OCI-LY7 (cell line): ENCODE measurements around the gene VPS50. TPM values are rescaled to one million over a fixed set of nuclear protein-coding genes. Genes with fewer than 3 reads are reported as not detected.

ENCODE experiments used
- BruUV-seq: library from RNA; stranded (reverse); fragments of 400-500 nt; replicated peaks from 2 replicates; lab custom pipeline; 2021; lab: Mats Ljungman, UMichigan
- CTCF ChIA-PET: fragments of 300-600 bp; sonication (Branson Sonifier 250); formaldehyde crosslinking; loops from one replicate; lab custom pipeline; 2022; ENCODE audit warnings: antibody characterized with exemption; ENCODE audit not compliant: unreplicated experiment; lab: Charles Lee
- POLR2A ChIA-PET: fragments of 300-600 bp; sonication (Branson Sonifier 250); formaldehyde crosslinking; loops from one replicate; lab custom pipeline; 2022; ENCODE audit warnings: antibody characterized with exemption; lab: Charles Lee
- DNase-seq: peaks from one replicate; pipeline ENCODE4 v3.0.0-alpha.2; 2015; ENCODE audit warnings: low spot score
- H2AFZ ChIP-seq: fragments of 200-600 bp; sonication (generic), shearing (Covaris generic); 2 replicates; pipeline ENCODE4 v1.6.1; 2014; ENCODE audit warnings: mild to moderate bottlenecking, antibody characterized with exemption, low read length, moderate library complexity
- H3K27ac ChIP-seq: fragments of 200-600 bp; sonication (generic); 2 replicates; pipeline ENCODE4 v1.5.1; 2014; ENCODE audit warnings: mixed run types, low read depth, mild to moderate bottlenecking, moderate library complexity, low read length, inconsistent platforms; ENCODE audit not compliant: poor library complexity, severe bottlenecking
- H3K36me3 ChIP-seq: fragments of 200-600 bp; sonication (generic); 2 replicates; pipeline ENCODE4 v1.6.1; 2014; ENCODE audit warnings: mild to moderate bottlenecking, antibody characterized with exemption, low read length, moderate library complexity, mixed read lengths; ENCODE audit not compliant: insufficient read depth
- H3K4me1 ChIP-seq: fragments of 200-600 bp; sonication (generic); 2 replicates; pipeline ENCODE4 v1.5.1; 2014; ENCODE audit warnings: mild to moderate bottlenecking, low read length; ENCODE audit not compliant: insufficient read depth, poor library complexity, severe bottlenecking
- H3K4me2 ChIP-seq: fragments of 200-600 bp; sonication (generic); 2 replicates; pipeline ENCODE4 v1.6.1; 2014; ENCODE audit warnings: mild to moderate bottlenecking, low read length
- H3K4me3 ChIP-seq: fragments of 200-600 bp; sonication (generic); 2 replicates; pipeline ENCODE4 v1.5.1; 2014; ENCODE audit warnings: mild to moderate bottlenecking, low read depth, low read length; ENCODE audit not compliant: poor library complexity, severe bottlenecking
- H3K79me2 ChIP-seq: fragments of 200-600 bp; sonication (generic); 2 replicates; pipeline ENCODE4 v1.6.1; 2016; ENCODE audit warnings: low read depth, mild to moderate bottlenecking, low read length, moderate library complexity, mixed read lengths; ENCODE audit not compliant: insufficient read depth
- H3K9me2 ChIP-seq: fragments of 200-600 bp; sonication (generic); 2 replicates; pipeline ENCODE4 v1.6.1; 2016; ENCODE audit warnings: mild to moderate bottlenecking, low read length, mixed read lengths; ENCODE audit not compliant: insufficient read depth
- H3K9me3 ChIP-seq: fragments of 200-600 bp; sonication (generic); 2 replicates; pipeline ENCODE4 v1.6.1; 2014; ENCODE audit warnings: mild to moderate bottlenecking, mixed run types, low read length, mixed read lengths
- H4K20me1 ChIP-seq: fragments of 200-600 bp; sonication (generic); 2 replicates; pipeline ENCODE4 v1.6.1; 2014; ENCODE audit warnings: mild to moderate bottlenecking, antibody characterized with exemption, low read length, moderate library complexity, mixed read lengths; ENCODE audit not compliant: insufficient read depth
- CTCF ChIP-seq: fragments of 200-600 bp; sonication (generic); conservative IDR thresholded peaks from 2 replicates; pipeline ENCODE4 v1.5.1; 2014; ENCODE audit warnings: mild to moderate bottlenecking, antibody characterized with exemption, low read length, moderate library complexity, mixed read lengths
- EZH2phosphoT487 ChIP-seq: fragments of 200-600 bp; sonication (generic); IDR thresholded peaks from 2 replicates; pipeline ENCODE4 v1.6.1; 2018; ENCODE audit warnings: low read depth, borderline replicate concordance, mild to moderate bottlenecking, mixed run types, antibody characterized with exemption, low read length, moderate library complexity, mixed read lengths
- intact Hi-C: fragments of 100-400 bp; cut with micrococcal nuclease; formaldehyde crosslinking; loops from one replicate; pipeline ENCODE4 v1.10.0; 2022; ENCODE audit not compliant: unreplicated experiment
- total RNA-seq, 2 experiments: library from RNA; depleted of rRNA in 1 of 2; stranded (reverse); fragments of >200 nt in 1 of 2; shearing (Covaris generic) in 1 of 2; gene quantifications; 2 replicates each; pipeline ENCODE4 v1.2.3, GENCODE V29; 2014 to 2022

The VPS50 gene
- total RNA-seq, 2 experiments from 2014 or later, result 17.9 to 20.0 TPM

DNA sequence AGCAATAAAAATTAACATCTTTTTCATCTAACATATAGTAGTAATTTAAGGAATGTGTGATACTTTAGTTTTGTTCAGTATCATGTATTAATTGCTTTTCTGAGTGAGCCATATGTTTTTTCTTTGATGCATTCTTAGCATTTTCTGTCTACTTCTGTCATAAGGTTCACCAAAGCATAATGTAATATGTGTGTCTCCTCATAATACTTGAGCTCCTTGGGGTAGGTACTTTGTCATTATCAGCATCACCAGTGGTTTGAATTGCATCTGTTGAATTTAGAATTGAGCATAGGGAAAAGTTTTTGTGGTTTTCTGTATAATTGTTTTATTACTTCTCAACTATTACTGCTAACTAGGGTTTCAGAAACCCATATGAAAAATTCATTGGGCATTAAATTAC lies 26.5 kb downstream of the VPS50 start:
- Histone ChIP-seq H3K4me3 (no peak overlapping the region), H3K36me3 (0 out of 2 replicates have a peak, but pooled peaks cover 9% of the 10 kb centered on the region), H3K27ac (no peak overlapping the region), H3K9me2 (no peaks in the 10 kb centered on the region), H3K9me3 (no peaks in the 10 kb centered on the region), H4K20me1 (no peaks in the 10 kb centered on the region), H3K4me1 (no peaks in the 10 kb centered on the region), H3K4me2 (no peak overlapping the region), H3K79me2 (no peaks in the 10 kb centered on the region), H2AFZ (no peak overlapping the region)
- intact Hi-C loops, result no loop called here
- no TSS peak for BruUV-seq
- no peak for DNase-seq
- ChIA-PET POLR2A (interaction anchor here (1.3 kb wide), 1 partner anchor 12 kb away, joined by 4 read pairs; no protein-coding TSS in a partner anchor), CTCF (no interaction called here)
- TF ChIP-seq EZH2phosphoT487 (no peak), CTCF (no peak)

GRCh38 chr7:93262535-93262934 lies 30.4 kb downstream of the VPS50 start:
- no peak overlapping the region for H3K4me2 ChIP-seq
- no peaks in the 10 kb centered on the region for H4K20me1 ChIP-seq
- no peak for DNase-seq
- H3K36me3 ChIP-seq, result 0 out of 2 replicates have a peak, but pooled peaks cover 6% of the 10 kb centered on the region
- no peaks in the 10 kb centered on the region for H3K79me2 ChIP-seq
- no peak overlapping the region for H2AFZ ChIP-seq
- TF ChIP-seq EZH2phosphoT487 (no peak), CTCF (no peak)
- POLR2A ChIA-PET, result interaction anchor here (1.0 kb wide), 1 partner anchor 21 kb away, joined by 3 read pairs; no protein-coding TSS in a partner anchor
- no peak overlapping the region for H3K4me3 ChIP-seq
- CTCF ChIA-PET, result no interaction called here
- H3K9me2 ChIP-seq, result no peaks in the 10 kb centered on the region
- H3K9me3 ChIP-seq, result no peaks in the 10 kb centered on the region
- no TSS peak for BruUV-seq
- no peak overlapping the region for H3K27ac ChIP-seq
- intact Hi-C loops, result no loop called here
- H3K4me1 ChIP-seq, result no peaks in the 10 kb centered on the region

DNA sequence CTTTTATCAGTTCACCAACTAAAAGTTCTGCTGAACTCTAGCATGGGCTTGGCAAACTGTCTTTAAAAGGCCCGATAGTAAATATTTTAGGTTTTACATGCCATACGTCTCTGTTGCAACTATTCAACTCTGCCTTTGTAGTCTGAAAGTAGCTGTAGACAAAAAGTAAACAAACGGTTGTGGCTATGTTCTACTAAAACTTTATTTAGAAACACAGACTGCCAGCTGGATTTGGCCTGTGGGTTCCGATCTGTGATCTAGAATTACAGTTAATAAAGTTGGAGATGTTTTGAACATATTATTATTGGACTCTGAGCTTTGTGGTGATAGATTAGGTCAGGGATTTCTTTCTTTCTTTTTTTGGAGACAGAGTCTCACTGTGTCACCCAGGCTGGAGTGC lies 33.1 kb downstream of the VPS50 start:
- DNase-seq, result no peak
- TF ChIP-seq CTCF (no peak), EZH2phosphoT487 (no peak)
- no peak overlapping the region for H2AFZ ChIP-seq
- no peaks in the 10 kb centered on the region for H3K4me1 ChIP-seq
- no peak overlapping the region for H3K27ac ChIP-seq
- no peaks in the 10 kb centered on the region for H3K79me2 ChIP-seq
- no peak overlapping the region for H3K4me3 ChIP-seq
- ChIA-PET POLR2A (interaction anchor here (0.6 to 1.5 kb wide), 2 partner anchors 12 to 64 kb away, joined by 3 read pairs; no protein-coding TSS in a partner anchor), CTCF (no interaction called here)
- no TSS peak for BruUV-seq
- no peaks in the 10 kb centered on the region for H3K9me2 ChIP-seq
- H3K36me3 ChIP-seq, result no peaks in the 10 kb centered on the region
- intact Hi-C loops, result no loop called here
- H3K4me2 ChIP-seq, result no peak overlapping the region
- no peaks in the 10 kb centered on the region for H3K9me3 ChIP-seq
- H4K20me1 ChIP-seq, result no peaks in the 10 kb centered on the region; the same call in 1 of the 2 replicates
